ENCODE measurements around the gene STAP2.

The STAP2 gene

GRCh38 chr19:4326837-4327251 is 11.8 kb downstream of the STAP2 start:
- no peak for DNase-seq

GRCh38 chr19:4326215-4326836 is 12.3 kb downstream of the STAP2 start:
- DNase-seq, result no peak

GRCh38 chr19:4324228-4324627 is 14.4 kb downstream of the STAP2 start:
- DNase-seq, result no peak

GRCh38 chr19:4323692-4324091 is 14.9 kb downstream of the STAP2 start:
- DNase-seq, result no peak

- no peak for DNase-seq
These were observed 15.5 kb downstream of the STAP2 start for GRCh38 chr19:4322942-4323665.

- no peak for DNase-seq
These were observed 18.2 kb downstream of the STAP2 start for GRCh38 chr19:4320419-4320818.

GRCh38 chr19:4319067-4319718 is 19.4 kb downstream of the STAP2 start:
- no peak for DNase-seq

GRCh38 chr19:4318460-4318859 is 20.2 kb downstream of the STAP2 start:
- no peak for DNase-seq

GRCh38 chr19:4316956-4317355 is 21.7 kb downstream of the STAP2 start:
- no peak for DNase-seq

GRCh38 chr19:4313847-4314490 is 24.7 kb downstream of the STAP2 start:
- DNase-seq, result no peak

- no peak for DNase-seq
These were observed 28.1 kb downstream of the STAP2 start for GRCh38 chr19:4310247-4311121.

GRCh38 chr19:4305659-4306058 is 33.0 kb downstream of the STAP2 start:
- DNase-seq, result no peak

- DNase-seq, result no peak
These were observed 33.4 kb downstream of the STAP2 start for GRCh38 chr19:4305257-4305612.

- DNase-seq, result no peak
These were observed 33.9 kb downstream of the STAP2 start, which contains the start of gene FSD1 for GRCh38 chr19:4304538-4305256. Gene FSD1, plus strand, starts transcription at chr19:4304598. Its CDS starts 149 bp downstream, at chr19:4304747.

GRCh38 chr19:4303819-4304537 is 34.6 kb downstream of the STAP2 start:
- DNase-seq, result no peak

GRCh38 chr19:4302243-4302640 is 36.4 kb downstream of the STAP2 start, which contains the start of gene TMIGD2:
Gene TMIGD2, minus strand, starts transcription at chr19:4302389. Its CDS starts 4 bp downstream, at chr19:4302385.
- DNase-seq, result no peak

- no peak for DNase-seq
These were observed 36.9 kb downstream of the STAP2 start for GRCh38 chr19:4301590-4302242.

- DNase-seq, result no peak
These were observed 38.0 kb downstream of the STAP2 start for GRCh38 chr19:4300589-4300988.

GRCh38 chr19:4298810-4299550 is 39.6 kb downstream of the STAP2 start:
- no peak for DNase-seq

Measured in GDM1 (cell line).